ENCODE measurements around the gene PLP2.

Gene PLP2

DNA sequence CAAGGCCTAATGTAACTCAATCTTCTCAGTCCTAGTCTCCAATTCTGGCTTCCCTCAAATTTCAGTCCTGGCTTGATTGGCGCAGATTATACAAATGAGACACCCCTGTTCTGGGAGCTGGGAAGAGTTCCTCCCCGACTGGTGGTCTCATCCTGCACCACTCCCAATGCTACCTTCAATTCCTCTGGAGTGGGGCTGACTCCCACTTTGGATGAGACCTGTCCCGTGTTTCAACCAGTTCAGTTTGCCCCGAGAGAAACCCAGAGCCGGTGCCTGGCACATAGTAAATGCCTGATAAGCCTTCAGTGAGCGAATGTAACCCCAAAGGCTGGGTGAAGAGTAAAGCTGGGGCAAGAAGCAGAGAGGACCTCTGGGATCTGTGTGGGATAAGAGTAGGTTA, 32.3 kb downstream of the PLP2 start:
- in situ Hi-C loops (cut with HindIII; ENCODE audit: low sequenced_read_pairs) = no loop called here
- DNase-seq (ENCODE audit: low read depth) = no peak
- H3K4me3 ChIP-seq (ENCODE audit: low read depth, low read length) = no peak overlapping the region
- TF ChIP-seq, protein P1, sequence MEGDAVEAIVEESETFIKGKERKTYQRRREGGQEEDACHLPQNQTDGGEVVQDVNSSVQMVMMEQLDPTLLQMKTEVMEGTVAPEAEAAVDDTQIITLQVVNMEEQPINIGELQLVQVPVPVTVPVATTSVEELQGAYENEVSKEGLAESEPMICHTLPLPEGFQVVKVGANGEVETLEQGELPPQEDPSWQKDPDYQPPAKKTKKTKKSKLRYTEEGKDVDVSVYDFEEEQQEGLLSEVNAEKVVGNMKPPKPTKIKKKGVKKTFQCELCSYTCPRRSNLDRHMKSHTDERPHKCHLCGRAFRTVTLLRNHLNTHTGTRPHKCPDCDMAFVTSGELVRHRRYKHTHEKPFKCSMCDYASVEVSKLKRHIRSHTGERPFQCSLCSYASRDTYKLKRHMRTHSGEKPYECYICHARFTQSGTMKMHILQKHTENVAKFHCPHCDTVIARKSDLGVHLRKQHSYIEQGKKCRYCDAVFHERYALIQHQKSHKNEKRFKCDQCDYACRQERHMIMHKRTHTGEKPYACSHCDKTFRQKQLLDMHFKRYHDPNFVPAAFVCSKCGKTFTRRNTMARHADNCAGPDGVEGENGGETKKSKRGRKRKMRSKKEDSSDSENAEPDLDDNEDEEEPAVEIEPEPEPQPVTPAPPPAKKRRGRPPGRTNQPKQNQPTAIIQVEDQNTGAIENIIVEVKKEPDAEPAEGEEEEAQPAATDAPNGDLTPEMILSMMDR (IDR thresholded peaks at IDR 0.05; ENCODE audit: low read depth, low read length, missing control alignments) = no peak

DNA sequence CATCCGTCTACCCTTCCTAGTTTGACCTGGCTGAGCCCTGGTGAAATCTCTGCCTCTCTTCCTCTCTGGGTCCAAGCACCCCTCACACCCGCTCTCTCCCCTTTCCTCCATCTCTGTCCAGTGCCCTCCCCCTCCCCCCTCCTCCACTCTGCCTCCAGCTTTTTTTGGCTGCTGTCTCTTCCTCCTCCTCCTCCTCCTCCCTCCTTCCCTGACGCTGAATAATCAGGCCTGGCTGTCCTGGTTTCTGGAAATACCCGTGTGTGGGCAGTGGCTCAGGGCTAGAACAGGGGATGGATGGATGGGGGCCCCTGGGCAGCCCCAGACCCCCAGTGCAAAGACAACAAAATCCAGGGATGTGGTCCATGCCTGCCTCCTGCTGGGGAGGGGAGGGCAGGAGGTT, 33.0 kb downstream of the PLP2 start:
- no peak for DNase-seq (ENCODE audit: low read depth)
- in situ Hi-C loops (cut with HindIII; ENCODE audit: low sequenced_read_pairs) = no loop called here
- no peak overlapping the region for H3K4me3 ChIP-seq (ENCODE audit: low read depth, low read length)
- TF ChIP-seq, protein P1 (IDR thresholded peaks at IDR 0.05; ENCODE audit: low read depth, low read length, missing control alignments) = no peak

DNA sequence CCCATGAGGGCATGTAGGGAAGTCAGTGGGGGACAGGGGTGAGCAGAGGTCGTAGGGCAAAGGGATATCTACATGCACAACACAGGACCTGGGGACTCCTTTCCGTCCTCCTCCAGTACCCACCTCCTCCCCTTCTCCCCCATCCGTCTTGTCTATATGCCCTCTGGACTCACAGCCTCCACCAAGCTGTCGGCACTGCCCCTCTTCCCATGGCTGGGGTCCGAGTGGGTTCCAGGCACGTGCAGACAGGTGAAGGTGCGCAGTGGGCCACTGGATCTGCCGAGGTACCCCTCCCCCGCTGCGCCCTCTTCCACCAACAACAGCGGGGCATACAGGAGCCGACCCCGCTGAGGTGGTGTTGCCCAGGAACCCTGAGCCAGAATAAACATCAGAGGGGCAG, 33.7 kb downstream of the PLP2 start:
- no peak overlapping the region for H3K4me3 ChIP-seq (ENCODE audit: low read depth, low read length)
- in situ Hi-C loops (cut with HindIII; ENCODE audit: low sequenced_read_pairs) = no loop called here
- TF ChIP-seq, protein P1 (IDR thresholded peaks at IDR 0.05; ENCODE audit: low read depth, low read length, missing control alignments) = no peak
- no peak for DNase-seq (ENCODE audit: low read depth)

DNA sequence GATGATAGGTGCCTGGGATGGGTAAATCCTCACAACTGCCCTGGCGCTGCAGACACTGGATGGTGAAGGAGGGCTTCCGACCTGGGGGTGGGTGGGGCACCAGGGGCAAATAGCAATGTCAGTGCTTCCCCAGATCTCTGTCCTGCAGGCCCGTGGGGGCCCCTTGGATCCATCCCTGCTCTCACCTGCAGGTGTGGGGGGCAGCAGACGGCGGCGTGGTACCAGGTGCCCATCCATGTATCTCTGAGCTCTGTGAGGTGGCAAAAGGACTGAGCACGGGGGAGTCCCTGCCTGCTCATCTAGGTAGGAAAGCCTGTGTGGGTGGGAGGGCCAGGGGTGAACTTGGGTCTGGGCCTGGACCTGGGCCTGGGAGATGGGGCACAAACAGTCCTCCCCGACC, 34.8 kb downstream of the PLP2 start:
- TF ChIP-seq, protein P1 (IDR thresholded peaks at IDR 0.05; ENCODE audit: low read depth, low read length, missing control alignments) = no peak
- no peak for DNase-seq (ENCODE audit: low read depth)
- H3K4me3 ChIP-seq (ENCODE audit: low read depth, low read length) = no peak overlapping the region
- in situ Hi-C loops (cut with HindIII; ENCODE audit: low sequenced_read_pairs) = no loop called here

DNA sequence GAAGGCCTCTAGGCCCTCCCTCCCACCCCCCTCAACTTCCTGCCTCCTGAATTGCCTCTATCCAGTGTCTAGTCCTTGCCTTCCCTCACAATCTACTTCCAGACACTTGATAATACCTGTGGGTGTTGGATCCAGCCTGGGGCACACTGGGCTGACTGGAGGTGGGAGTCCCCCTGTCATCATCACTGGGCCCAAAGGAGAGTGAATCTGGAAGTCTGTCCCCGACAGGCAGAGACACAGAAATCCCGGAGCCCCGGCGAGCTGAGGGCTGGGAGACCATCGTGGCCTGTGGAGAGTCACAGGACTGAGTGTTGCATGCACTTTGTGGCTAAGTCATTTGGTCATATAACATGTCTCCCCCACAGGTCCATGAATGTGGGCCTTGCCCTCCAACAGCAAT, 36.7 kb downstream of the PLP2 start:
- no peak overlapping the region for H3K4me3 ChIP-seq (ENCODE audit: low read depth, low read length)
- in situ Hi-C loops (cut with HindIII; ENCODE audit: low sequenced_read_pairs) = no loop called here
- no peak for DNase-seq (ENCODE audit: low read depth)
- TF ChIP-seq, protein P1 (IDR thresholded peaks at IDR 0.05; ENCODE audit: low read depth, low read length, missing control alignments) = no peak

DNA sequence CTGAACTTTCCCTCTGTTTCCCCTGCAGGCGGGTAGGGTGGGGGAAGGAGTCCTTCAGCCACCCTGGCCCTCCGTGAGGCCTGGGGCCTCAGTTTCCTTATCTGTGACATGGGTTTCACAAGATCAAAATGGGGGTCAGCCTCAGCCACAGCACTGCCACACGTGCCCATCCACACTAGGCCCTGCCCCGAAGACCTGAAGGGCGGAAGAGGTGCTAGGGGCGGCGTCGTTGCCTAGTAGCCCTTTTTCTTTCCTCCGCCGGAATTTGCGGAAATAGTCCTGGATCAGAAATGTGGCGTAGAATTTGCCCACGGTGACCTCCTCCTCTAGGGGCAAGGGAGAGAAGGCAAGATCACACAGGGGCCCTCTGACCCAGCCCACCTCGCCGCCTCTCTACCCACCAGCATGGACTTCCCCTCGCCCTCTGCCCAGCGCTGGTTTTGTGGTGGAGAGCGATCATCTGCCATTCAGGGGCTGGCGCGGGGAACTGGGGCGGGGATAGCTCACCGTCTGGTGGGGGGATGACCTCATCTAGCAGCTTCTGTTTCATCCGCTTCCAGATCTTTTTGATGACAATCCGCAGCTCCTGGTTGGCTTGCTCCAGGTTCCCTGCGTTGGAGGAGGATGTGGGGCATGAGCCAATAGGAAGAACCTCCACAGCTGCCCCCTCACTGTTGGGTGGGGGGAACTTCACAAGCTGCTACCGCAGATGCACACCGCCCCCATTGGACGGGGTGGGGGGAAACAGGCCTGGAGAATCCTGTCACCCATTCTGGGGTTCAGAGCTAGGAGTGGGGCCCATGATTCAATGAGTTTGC, 37.9 kb downstream of the PLP2 start:
- no peak overlapping the region for H3K4me3 ChIP-seq (ENCODE audit: low read depth, low read length)
- TF ChIP-seq, protein P1 (IDR thresholded peaks at IDR 0.05; ENCODE audit: low read depth, low read length, missing control alignments) = no peak
- in situ Hi-C loops (cut with HindIII; ENCODE audit: low sequenced_read_pairs) = no loop called here
- DNase-seq (ENCODE audit: low read depth) = no peak
